NOMO-1 treated with DMSO at 0.1 percent for 48 hours (cell line): Measurements from ENCODE around the gene SEMA3D.

ENCODE experiments used
- DNase-seq: peaks from one replicate; lab custom pipeline; 2025; ENCODE audit not compliant: unreplicated experiment; lab: John Stamatoyannopoulos, UW

SEMA3D gene

DNA sequence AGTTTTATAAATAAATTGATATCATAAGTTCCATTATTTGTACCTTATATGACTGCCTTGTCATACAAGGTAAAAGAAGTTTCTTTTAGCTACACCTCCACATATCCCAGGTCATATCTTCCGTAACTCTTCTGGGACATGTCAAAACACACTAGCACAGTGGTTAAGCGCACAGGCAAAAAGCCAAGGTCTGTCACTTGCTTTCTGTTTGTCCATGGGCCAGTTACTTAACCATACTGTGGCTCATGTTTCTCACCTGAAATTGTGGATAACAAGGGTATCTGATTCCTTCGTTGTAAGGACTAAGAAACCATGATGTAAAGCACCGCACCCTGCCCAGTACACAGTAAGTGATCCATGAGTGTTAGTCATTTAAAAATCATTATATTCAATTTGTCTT is 56.2 kb downstream of the SEMA3D start:
- DNase-seq: no peak

DNA sequence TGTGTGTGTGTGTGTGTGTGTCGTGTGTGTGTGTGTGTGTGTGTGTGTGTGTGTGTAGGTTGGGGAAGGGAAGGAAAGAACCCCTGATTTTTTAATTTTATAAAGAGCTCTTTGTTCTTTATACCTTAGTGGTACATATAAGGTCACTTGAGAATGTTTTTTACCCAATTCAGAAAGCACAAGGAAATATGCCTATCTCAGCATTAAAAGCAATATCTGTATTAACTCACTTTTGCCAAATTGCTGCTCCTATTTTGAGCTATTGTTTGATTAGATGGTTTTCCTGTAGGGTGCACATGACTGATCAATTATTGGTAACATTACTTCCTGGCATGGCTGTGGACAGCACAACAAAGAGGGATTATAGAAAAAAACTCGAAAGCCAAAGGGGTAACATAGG is 60.5 kb downstream of the SEMA3D start:
- no peak for DNase-seq

DNA sequence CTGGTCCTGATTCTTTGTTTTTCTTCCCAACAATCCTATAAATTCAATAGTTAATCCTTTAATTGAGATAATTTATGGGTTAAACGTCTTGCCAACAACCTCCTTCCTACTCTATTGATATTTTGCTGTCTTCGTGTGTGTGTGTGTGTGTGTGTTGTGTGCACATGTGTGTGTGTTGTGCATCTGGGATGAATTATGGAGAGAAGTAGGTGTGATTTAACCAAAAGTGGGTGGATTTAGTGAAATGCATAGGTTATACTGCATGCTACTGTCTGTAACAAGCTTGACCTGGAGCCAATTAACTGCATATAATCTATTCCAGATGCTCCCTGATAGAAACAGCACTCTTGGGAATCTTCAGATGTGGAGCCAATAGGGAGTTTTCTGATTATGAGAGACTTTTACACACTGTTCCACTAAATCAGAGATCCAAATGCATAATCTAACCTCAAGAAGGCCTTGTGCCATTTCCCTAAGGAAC is 61.2 kb downstream of the SEMA3D start:
- no peak for DNase-seq

DNA sequence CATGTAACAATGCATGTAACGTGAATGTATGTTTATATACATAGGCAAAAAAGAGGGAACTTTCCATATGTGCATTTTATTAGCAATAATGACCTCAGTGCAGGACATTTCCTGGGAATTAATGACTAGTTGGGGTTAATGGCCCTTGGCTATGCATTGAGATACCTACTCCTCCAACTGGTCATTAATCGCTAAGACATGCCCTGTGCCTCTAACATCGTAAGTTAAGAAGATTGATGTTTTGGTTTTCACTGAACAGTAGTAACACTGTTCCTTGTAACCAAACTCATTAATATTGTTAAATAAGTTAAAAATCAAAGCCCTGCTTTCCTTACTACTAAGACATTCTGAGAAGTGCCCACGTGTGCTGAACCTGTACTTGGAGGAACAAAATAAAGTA is 61.7 kb downstream of the SEMA3D start:
- DNase-seq: no peak

DNA sequence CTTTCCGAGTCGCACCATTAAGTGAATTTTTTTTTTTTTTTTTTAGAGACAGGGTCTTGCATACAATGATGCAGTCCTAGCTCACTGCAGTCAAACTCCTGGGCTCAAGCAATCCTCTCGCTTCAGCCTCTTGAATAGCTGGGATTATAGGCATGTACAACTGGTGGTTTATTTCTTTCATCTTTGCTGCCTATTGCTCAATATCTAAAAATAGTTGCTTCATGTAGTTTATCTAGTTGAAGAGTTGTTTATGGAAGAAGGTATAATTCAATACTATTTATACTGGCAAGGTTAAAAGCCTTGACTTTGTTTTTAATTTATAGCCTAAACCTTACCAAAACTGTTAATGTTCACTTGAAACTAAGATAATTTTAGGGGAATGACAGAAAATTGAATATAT is 66.9 kb downstream of the SEMA3D start:
- DNase-seq: no peak

DNA sequence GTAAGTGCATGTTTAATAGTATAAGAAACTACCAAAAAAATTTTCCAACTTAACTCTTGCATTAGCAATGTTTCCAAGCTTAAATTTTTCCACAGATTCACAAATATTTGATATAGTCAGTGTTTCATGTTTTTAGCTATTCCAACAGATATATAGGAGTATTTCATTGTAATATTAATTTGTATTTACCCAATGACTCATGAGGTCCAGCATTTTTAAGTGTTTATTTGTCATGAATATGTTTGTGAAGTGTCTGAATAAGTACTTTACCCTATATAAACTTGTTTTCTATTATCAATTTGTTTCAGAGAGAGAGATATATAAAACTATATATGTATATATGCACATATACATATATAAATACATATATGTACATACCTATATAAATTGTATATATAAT is 71.0 kb downstream of the SEMA3D start:
- DNase-seq: no peak

DNA sequence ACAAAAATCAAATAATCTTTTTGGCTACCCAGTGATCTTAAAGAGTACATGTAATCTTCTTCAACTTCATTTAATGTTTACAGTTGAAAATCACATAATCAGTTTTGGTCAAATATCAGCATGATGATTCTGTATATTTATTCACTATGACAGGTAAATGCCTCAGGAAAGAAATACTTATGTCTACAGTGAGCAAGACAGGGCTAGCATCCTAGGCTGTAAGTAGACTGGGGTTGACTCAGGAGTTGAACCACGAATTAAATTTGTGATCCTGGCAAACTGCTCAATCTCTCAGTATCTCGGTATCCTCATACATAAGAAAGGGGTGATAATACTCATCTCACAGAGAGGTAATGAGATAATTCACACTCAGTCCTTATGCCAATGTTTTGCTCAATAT is 71.8 kb downstream of the SEMA3D start:
- no peak for DNase-seq

DNA sequence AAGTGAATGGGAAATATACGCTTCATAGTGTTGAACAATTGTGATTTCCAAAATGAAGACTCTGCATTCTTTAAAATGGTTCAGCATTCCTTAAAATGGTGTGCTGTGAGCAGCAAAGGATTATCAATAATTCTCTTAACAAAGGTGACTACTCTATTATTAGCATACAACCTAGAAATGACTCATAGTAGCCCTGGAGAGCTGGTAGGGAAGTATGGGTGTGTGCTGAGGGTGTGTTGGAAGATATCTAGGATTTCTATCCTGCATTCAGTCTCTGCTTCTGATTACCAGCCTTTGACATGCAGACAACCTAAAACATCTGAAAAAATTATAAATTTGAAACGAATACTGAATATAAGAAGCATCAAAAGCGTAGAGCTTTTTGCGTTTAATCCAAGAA is 72.5 kb downstream of the SEMA3D start:
- DNase-seq: no peak

DNA sequence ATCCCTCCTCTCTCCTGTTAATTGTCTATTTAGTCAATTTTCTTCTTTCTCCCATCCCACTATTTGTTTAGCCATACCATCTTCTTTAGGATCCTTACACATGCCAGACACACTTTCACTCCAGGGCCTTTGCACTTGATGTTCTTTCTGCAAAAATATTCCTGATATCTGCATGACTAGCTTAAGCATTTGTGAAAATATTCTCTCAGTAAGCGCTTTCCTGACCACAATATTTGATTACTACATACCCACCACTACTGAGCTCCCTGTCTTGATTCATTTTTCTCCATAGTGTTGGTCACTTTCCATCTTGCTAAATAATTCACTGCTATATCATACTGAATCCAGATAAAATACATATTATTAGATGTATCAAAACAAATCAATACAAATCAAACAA is 75.1 kb downstream of the SEMA3D start:
- no peak for DNase-seq

DNA sequence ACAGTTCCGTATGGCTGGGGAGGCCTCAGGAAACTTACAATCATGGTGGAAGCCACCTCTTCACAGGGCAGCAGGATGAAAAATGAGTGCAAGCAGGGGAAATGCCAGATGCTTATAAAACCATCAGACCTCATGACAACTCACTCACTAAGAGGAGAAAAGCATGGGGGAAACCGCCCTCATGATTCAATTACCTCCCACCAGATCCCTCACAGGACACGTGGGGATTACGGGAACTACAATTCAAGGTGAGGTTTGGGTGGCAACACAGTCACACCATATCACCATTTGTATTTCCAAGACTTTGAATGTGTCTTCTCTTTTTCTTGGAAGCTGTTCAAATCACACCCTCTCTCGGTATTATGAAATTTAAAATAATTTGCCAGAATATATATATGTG is 80.1 kb downstream of the SEMA3D start:
- no peak for DNase-seq

DNA sequence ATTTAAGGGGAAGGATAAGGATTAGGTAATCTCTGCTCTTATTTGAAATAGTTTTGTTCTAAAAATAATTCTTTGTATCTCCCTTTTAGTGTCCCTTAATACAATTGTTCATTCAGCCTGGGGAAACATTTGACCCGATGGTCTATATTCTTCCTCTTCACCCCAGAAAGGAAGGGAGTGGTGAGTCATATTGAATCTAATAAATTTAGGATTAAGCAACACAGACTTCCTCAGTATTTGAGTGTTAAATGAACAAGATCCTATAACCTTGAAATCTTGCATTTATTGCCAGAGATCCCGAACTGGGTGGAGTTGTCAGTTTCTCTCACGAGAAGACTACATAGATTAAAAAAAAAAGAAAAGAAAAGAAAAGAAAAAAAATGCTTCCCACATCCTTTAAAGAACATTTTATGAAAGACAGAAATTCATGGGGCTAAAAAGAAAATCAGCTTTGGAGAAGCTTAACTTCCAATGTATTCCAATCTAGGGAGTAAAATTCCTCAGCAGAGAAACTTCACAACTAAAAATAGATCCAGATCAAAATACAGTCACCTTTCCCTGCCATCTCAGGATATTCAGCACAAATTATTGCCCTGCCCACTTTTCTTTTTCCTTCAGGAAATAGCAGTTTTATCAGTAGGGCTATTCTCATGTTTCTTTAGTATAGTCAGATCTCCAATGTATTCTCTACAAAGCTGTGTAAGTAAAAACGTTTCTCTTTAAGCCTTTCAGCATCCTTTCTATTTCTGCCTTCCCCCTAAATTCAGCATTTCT is 82.2 kb downstream of the SEMA3D start:
- peak; percentile 89 for DNase-seq

DNA sequence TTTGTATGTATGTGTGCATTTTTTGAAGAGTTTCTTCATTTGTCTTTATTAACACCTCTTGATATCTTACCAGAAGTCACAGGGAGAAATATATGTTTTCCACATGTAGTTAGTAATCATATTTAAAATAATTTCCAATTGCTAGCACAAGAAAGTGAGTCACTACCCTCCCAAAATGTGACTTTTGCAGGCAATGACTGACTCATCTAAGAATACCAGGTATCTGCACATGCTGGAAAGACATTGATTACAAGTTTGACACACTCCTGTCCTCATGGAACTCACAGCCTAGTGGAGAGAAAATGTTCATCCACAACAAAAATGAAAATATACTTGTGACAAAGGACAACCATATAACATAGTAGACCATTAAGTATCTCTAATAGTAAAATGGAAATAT is 82.9 kb downstream of the SEMA3D start:
- no peak for DNase-seq

DNA sequence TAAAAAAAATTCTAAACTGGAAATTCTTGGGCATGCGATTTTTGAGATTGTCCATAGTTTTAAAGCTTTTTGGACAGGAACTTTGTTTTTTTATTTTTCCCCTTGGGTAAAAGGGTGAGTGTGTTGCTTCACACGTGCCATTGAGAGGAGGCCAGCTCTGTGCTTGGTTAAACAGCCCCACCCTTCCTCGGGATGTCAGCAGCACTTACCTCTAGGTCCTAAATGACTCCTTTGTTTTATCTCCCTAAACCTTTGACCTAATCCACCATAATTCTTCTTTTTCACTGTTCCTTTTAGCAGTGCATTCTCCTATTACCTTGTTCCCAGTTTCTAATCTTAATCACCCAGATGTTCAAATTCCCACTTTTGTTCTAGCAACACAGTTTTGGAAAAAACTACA is 83.5 kb downstream of the SEMA3D start:
- DNase-seq: no peak

DNA sequence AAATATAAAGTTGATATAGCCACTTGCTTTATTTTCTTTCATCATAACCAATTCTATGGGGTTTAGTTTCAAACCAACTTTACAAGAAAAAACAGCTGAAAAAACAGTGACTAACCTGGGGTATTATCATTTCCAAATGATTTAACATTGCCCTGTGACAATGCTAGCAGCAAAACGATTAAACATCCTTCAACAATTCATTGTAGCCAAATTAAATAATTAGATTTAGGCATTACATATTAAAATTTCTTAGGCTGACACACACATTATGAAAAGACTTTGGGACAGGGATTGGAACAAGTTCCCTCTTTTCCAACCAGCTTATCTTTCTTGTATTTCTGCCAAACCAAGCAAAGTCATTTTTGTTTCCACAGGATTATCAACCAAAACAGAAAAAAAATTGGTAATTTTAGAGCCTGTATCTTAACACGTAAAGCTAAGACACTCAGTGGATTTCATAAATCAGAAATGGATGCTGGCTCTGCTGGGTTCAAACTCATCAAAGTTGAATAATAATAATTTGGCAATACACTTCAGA is 84.0 kb downstream of the SEMA3D start:
- DNase-seq: no peak

DNA sequence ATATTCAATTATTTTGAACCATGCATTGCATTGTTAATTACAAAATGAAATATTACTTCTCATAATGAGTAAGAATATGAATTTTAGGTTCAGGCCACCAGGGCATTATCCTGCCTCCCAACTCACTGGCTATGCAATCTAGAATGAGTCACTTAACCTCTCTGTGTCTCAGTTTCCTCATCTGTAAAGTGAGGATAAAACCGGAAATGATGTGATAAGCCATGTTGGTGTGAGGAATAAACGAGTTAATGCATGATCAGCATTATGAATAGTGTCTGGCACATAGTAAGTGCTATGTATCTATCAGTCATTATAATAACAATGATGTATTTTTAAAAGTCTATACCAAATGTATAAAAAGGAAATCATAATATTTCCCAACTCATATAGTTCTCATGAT is 85.5 kb downstream of the SEMA3D start:
- no peak for DNase-seq

DNA sequence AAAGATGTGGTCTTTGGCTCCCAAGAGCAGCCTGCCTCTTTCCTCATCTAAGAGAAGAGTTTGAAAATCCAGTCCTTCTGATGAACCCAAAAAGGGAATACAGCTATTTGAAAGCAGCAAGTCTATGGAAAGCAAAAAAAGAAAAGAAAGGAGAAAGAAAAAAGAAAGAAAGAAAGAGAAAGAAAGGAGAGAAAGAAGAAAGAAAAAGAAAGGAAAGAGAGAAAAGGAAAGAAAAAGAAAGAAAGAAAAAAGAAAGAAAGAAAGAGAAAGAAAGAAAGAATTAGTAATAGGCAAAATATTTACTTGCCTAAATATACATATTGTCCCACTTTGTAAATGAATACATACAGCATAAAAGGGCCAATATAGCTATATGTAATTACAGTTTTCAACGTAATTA is 89.0 kb downstream of the SEMA3D start:
- DNase-seq: no peak

DNA sequence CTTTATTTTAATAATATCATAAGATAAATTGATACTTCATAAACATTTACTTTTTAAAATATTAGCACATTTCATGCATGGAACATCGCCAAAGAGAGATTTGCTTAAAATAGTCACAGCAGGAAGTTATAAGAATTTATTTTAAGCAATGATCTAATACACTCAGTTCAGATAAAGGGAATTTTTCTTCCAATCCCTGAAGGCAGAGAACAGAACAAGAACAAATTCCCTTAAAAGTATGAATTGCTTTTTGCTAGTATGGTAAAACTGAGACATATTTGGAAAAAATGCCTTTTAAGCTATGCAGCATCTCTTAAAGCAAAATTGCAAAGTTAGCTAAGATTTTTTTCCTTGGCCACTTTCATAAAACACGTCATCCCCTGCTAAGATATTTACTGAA is 91.0 kb downstream of the SEMA3D start:
- DNase-seq: no peak

DNA sequence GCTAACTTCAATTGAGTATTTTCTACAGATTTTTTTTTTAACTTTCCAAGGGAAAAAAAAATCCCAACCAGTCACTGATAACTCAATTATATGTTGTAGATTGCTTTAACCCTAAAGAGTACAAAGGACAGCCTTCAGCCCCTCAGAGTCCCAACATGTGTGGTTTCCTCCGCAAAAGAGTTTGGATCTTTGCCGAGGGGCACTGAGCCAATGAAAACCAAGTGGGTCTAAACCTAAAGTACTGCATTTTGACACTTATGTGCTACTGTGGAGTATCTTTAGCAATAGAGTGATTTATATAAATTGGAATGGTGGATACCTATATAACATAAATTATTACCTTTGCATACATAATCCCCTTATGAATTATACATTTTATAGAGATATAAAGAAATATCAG is 91.5 kb downstream of the SEMA3D start:
- no peak for DNase-seq

DNA sequence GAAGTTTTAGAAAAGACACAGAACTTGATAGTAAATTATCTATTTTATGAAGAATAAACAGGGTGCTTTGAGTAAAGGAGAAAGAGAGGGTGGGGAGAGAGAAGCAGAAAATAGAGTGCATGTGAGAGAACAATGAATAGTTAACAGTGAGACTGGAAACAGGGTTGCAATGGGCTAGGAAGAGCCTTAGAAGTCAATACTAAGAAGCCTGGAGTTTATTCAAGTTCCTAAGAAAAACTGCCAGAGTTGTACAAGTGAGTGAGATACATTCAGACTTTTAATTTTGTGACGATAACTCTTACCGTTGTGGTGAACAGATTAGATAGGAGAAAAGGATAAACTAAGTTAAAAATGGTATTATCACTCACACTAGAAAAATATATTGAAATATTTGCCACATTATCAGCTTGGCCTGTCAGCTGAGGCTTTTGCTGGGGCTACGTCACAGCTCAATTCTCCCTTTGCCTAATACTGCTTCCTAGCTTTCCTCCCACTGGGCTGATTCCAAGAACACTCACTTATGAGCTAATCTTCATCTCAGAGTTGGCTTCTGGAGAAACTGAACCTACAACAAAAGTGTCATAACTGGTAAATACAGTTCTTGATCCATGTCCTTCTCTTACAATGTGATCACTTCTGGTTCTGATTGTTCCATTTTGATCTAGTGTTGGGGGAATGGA is 92.7 kb downstream of the SEMA3D start:
- no peak for DNase-seq

DNA sequence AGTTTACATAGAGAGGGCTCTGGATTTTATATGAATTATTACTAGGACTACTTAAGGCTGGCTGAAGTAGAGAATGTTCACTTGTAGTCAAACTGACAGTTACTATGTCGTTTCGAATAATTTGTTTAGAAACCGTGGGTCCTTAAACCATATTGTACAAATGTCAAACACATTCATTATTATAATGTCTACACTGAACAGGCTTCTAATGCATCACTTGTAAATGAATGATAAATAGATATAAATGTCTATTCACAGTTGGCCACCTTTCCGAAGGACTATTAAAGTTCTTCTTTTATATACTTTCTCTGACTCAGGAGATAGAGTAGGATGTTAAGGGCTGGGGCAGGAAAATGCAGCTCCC is 95.3 kb downstream of the SEMA3D start:
- no peak for DNase-seq

DNA sequence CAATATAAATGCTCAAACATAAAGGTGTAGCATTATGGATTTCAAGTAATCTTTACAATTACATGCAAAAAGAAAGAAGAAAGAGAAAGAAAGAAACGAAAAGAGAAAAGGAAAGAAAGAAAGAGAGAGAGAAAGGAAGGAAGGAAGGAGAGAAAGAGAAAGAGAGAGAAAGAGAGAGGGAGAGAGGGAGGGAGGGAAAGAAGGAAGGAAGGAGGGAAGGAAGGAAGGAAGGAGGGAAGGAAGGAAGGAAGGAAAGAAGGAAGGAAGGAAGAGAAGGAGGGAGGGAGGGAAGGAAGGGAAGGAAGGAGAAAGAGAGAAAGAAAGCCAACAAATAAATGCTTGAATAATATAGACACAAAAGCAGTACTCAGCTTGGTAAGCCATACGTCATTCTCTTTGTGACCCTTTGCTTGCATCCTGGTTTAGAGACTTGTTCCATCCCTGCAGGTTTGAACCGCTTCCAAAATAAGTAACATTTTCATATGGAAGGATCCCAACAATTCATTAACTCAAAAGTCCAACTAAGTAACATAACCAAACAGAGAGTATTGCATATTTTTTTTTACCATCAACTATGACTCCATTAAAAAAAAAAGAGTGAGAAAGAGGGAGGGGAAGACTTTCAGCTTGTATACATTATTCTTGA is 95.8 kb downstream of the SEMA3D start:
- no peak for DNase-seq

DNA sequence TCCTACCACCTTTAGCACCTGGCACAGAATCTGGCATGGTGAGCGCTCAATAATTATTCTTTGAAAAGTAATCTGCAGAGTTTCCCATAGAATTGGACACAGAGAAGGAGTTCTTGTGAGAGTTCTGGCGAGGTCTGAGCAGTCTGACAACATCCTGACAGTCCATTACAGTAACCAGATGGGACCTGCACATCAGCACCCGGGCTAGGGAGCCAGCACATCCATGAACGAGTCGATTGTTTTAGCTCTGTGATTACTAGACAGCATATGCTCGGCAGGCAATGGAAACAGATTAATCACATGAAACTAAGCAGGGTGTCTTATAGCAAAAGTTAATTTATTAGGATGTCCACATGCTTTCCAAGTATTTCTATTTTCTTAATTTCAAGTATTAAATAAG is 96.7 kb downstream of the SEMA3D start:
- DNase-seq: no peak
